ENCODE measurements around the gene TMEM176B. TPM values are rescaled to one million over a fixed set of nuclear protein-coding genes. Genes with fewer than 3 reads are reported as not detected.

The TMEM176B gene
- total RNA-seq, 1 experiment from 2014 or later, result 0.42 TPM

DNA sequence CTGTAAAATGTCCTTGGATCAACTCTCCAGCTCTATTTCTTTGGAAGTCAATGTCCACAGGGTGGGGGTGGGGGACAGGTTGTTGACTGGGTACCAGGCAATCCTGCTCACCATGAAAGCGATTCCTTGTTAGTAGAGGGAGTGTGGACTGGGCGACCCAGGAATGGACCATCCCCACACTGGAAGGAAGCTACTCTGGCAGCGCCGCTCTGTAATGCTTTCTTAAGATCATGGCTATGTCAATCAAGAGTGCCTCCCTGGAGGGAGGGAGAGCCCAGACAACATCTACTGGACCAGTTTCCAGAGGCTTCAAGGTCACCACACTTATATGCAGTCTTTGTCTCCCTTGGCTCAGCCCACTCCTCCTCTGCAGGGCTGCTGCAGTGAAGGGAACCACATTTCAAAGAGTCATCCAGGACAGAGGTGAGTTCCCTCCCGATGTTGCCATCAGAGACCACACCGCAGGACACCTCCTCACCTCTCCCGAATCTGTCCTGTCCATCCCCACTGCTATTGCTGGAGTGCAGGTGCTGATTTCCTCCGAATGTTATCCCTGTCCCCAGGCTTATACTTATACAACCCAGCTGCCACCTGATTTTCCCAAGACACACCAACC, 56.0 kb downstream of the TMEM176B start:
- H3K27me3 Mint-ChIP-seq (ENCODE audit: insufficient read depth, unreplicated experiment), result peaks cover 7% of the 10 kb centered on the region
- intact Hi-C loops (cut with micrococcal nuclease), result no loop called here
- TF ChIP-seq, protein P1, sequence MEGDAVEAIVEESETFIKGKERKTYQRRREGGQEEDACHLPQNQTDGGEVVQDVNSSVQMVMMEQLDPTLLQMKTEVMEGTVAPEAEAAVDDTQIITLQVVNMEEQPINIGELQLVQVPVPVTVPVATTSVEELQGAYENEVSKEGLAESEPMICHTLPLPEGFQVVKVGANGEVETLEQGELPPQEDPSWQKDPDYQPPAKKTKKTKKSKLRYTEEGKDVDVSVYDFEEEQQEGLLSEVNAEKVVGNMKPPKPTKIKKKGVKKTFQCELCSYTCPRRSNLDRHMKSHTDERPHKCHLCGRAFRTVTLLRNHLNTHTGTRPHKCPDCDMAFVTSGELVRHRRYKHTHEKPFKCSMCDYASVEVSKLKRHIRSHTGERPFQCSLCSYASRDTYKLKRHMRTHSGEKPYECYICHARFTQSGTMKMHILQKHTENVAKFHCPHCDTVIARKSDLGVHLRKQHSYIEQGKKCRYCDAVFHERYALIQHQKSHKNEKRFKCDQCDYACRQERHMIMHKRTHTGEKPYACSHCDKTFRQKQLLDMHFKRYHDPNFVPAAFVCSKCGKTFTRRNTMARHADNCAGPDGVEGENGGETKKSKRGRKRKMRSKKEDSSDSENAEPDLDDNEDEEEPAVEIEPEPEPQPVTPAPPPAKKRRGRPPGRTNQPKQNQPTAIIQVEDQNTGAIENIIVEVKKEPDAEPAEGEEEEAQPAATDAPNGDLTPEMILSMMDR (IDR thresholded peaks at IDR 0.05; ENCODE audit: unreplicated experiment), result no peak
- POLR2A ChIA-PET, result no interaction called here
- CTCF ChIA-PET, result interaction anchor here (0.6 to 0.7 kb wide), 2 partner anchors 289 to 499 kb away, joined by 4 to 5 read pairs; no protein-coding TSS in a partner anchor
- H3K36me3 Mint-ChIP-seq (ENCODE audit: insufficient read depth, unreplicated experiment), result no peaks in the 10 kb centered on the region
- BruUV-seq (replicated peaks), result no TSS peak
- no peak for DNase-seq (ENCODE audit: unreplicated experiment)
- H3K9me3 Mint-ChIP-seq (ENCODE audit: unreplicated experiment), result no peaks in the 10 kb centered on the region
- H3K4me1 Mint-ChIP-seq (ENCODE audit: insufficient read depth, unreplicated experiment), result peaks cover 5% of the 10 kb centered on the region
- H3K4me3 Mint-ChIP-seq (ENCODE audit: unreplicated experiment), result no peak overlapping the region
- H3K27ac Mint-ChIP-seq (ENCODE audit: low read depth, unreplicated experiment), result no peak overlapping the region

DNA sequence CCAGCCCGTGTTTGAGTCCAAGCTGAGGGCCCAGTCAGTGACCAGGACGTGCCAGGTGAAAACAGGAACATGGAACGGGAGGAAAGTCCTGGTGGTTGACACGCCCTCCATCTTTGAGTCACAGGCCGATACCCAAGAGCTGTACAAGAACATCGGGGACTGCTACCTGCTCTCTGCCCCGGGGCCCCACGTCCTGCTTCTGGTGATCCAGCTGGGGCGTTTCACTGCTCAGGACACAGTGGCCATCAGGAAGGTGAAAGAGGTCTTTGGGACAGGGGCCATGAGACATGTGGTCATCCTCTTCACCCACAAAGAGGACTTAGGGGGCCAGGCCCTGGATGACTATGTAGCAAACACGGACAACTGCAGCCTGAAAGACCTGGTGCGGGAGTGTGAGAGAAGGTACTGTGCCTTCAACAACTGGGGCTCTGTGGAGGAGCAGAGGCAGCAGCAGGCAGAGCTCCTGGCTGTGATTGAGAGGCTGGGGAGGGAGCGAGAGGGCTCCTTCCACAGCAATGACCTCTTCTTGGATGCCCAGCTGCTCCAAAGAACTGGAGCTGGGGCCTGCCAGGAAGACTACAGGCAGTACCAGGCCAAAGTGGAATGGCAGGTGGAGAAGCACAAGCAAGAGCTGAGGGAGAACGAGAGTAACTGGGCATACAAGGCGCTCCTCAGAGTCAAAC, 57.7 kb downstream of the TMEM176B start:
- Mint-ChIP-seq H3K36me3 (ENCODE audit: insufficient read depth, unreplicated experiment) (no peaks in the 10 kb centered on the region), H3K4me1 (ENCODE audit: insufficient read depth, unreplicated experiment) (peaks cover 12% of the 10 kb centered on the region), H3K27ac (ENCODE audit: low read depth, unreplicated experiment) (no peak overlapping the region), H3K4me3 (ENCODE audit: unreplicated experiment) (no peak overlapping the region), H3K27me3 (ENCODE audit: insufficient read depth, unreplicated experiment) (no peaks in the 10 kb centered on the region), H3K9me3 (ENCODE audit: unreplicated experiment) (no peaks in the 10 kb centered on the region)
- POLR2A ChIA-PET, result no interaction called here
- no TSS peak for BruUV-seq (replicated peaks)
- intact Hi-C loops (cut with micrococcal nuclease), result no loop called here
- CTCF ChIA-PET, result interaction anchor here (0.5 to 1.0 kb wide), 4 partner anchors 26 to 763 kb away, joined by 3 to 4 read pairs (median 3); no protein-coding TSS in a partner anchor
- DNase-seq (ENCODE audit: unreplicated experiment), result no peak
- TF ChIP-seq, protein P1 (IDR thresholded peaks at IDR 0.05; ENCODE audit: unreplicated experiment), result no peak

Other genes starting within 250 kb of the TMEM176B start
- gene GIMAP4, start 233.0 kb downstream of the TMEM176B start, total RNA-seq (2022), result not detected in 2 replicates
- gene GIMAP6, start 168.0 kb downstream of the TMEM176B start, total RNA-seq (2022), result not detected in 2 replicates
- not detected in 2 replicates for gene GIMAP2, start 114.7 kb downstream of the TMEM176B start, total RNA-seq (2022)
- gene GIMAP1, start 83.8 kb downstream of the TMEM176B start, total RNA-seq (2022), result not detected in 2 replicates
- gene GIMAP5, start 62.9 kb downstream of the TMEM176B start, total RNA-seq (2022), result not detected in 2 replicates
- not detected in 2 replicates for gene TMEM176A, start 405 bp upstream of the TMEM176B start, total RNA-seq (2022)
- gene AOC1, start 52.2 kb upstream of the TMEM176B start, total RNA-seq (2022), result 0.23 TPM in 1 of 2 replicates, not detected in the other
- gene KCNH2, start 178.0 kb upstream of the TMEM176B start, total RNA-seq (2022), result 0.09 TPM in 1 of 2 replicates, not detected in the other
- 0.20 and 0.30 TPM in 2 replicates for gene NOS3, start 190.7 kb upstream of the TMEM176B start, total RNA-seq (2022)
- 0.12 and 0.29 TPM in 2 replicates for gene ATG9B, start 224.1 kb upstream of the TMEM176B start, total RNA-seq (2022)
- 73.4 and 76.1 TPM in 2 replicates for gene ABCB8, start 228.1 kb upstream of the TMEM176B start, total RNA-seq (2022)
- 3.9 and 8.8 TPM in 2 replicates for gene ASIC3, start 248.2 kb upstream of the TMEM176B start, total RNA-seq (2022)

All from MCF 10A (cell line).